Cardiac muscle cell (in vitro differentiated cells and primary cell): ENCODE results near the gene SLIT1. TPM values are rescaled to one million over a fixed set of nuclear protein-coding genes. Genes with fewer than 3 reads are reported as not detected.
A peak's percentile ranks its signal among the peaks of the same experiment; 100 is the strongest.

Experiments
- DNase-seq, 2 donors: peaks; one replicate each; pipeline versions ENCODE4 v3.0.0 to v3.0.0-alpha.2; 2010 to 2017; ENCODE audit warnings: low read depth in 1 of 2, low spot score in 1 of 2
- H3K27ac ChIP-seq: fragments of 200-600 bp; sonication (generic); 2 replicates; pipeline ENCODE4 v1.5.1; 2016
- H3K27me3 ChIP-seq: fragments of 200-600 bp; sonication (generic); 2 replicates; pipeline ENCODE4 v1.6.0; 2016; ENCODE audit warnings: control low read depth
- H3K36me3 ChIP-seq: fragments of 200-600 bp; sonication (generic); 2 replicates; pipeline ENCODE4 v1.5.1; 2016; ENCODE audit warnings: control low read depth
- H3K4me1 ChIP-seq: fragments of 200-600 bp; sonication (generic); 2 replicates; pipeline ENCODE4 v1.8.1; 2017; ENCODE audit warnings: low read depth, mild to moderate bottlenecking, mixed run types
- H3K4me3 ChIP-seq: fragments of 200-600 bp; sonication (generic); 2 replicates; pipeline ENCODE4 v1.5.1; 2016; ENCODE audit warnings: mild to moderate bottlenecking
- H3K9me3 ChIP-seq: fragments of 200-600 bp; sonication (generic); 2 replicates; pipeline ENCODE4 v1.5.1; 2017; ENCODE audit warnings: low read depth, mild to moderate bottlenecking, control low read depth
- polyA plus RNA-seq: library from polyadenylated mRNA; unstranded; fragments of >200 nt; fragmentation: Nextera tagmentation; extraction: Ambion mirVana; gene quantifications from 2 replicates; pipeline ENCODE4 v1.2.1, GENCODE V29; 2016
- total RNA-seq: library from RNA; depleted of rRNA; stranded (reverse); fragments of >200 nt; gene quantifications from 2 replicates; pipeline ENCODE4 v1.2.3, GENCODE V29; 2016
- TF ChIP-seq, protein P1 (sequence below): IDR thresholded peaks from 2 replicates; pipeline ENCODE4 v1.5.1; 2012; ENCODE audit warnings: low read depth, mild to moderate bottlenecking, low read length

SLIT1 gene
- total and polyA plus RNA-seq, 2 experiments from 2014 or later: 3.3 to 11.0 TPM

DNA sequence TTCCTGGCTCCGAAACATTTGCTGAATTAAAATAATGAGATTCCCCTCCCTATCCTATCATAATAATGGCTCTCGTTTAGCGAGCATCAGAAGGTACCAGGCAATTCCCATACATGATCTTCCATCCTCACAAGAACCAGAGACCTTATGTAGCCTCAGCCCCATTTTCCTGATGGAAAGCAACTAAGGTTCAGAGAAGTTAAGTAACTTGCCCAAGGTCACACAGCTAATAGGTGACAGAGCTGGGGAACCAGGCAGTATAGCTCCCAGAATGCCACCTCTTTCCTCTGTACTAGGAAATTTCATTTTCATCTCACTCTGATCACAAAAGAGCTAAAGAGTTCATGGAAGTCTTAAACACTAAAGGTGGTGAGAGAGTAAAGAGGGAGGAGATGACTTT, 2.4 kb downstream of the SLIT1 start:
- no peak overlapping the region for H3K27ac ChIP-seq
- TF ChIP-seq, protein P1, sequence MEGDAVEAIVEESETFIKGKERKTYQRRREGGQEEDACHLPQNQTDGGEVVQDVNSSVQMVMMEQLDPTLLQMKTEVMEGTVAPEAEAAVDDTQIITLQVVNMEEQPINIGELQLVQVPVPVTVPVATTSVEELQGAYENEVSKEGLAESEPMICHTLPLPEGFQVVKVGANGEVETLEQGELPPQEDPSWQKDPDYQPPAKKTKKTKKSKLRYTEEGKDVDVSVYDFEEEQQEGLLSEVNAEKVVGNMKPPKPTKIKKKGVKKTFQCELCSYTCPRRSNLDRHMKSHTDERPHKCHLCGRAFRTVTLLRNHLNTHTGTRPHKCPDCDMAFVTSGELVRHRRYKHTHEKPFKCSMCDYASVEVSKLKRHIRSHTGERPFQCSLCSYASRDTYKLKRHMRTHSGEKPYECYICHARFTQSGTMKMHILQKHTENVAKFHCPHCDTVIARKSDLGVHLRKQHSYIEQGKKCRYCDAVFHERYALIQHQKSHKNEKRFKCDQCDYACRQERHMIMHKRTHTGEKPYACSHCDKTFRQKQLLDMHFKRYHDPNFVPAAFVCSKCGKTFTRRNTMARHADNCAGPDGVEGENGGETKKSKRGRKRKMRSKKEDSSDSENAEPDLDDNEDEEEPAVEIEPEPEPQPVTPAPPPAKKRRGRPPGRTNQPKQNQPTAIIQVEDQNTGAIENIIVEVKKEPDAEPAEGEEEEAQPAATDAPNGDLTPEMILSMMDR: no peak
- H3K4me3 ChIP-seq: no peak overlapping the region
- peaks cover 89% of the 10 kb centered on the region for H3K27me3 ChIP-seq
- H3K9me3 ChIP-seq: no peaks in the 10 kb centered on the region
- no peaks in the 10 kb centered on the region for H3K36me3 ChIP-seq
- H3K4me1 ChIP-seq: peaks cover 3% of the 10 kb centered on the region
- no peak for DNase-seq

DNA sequence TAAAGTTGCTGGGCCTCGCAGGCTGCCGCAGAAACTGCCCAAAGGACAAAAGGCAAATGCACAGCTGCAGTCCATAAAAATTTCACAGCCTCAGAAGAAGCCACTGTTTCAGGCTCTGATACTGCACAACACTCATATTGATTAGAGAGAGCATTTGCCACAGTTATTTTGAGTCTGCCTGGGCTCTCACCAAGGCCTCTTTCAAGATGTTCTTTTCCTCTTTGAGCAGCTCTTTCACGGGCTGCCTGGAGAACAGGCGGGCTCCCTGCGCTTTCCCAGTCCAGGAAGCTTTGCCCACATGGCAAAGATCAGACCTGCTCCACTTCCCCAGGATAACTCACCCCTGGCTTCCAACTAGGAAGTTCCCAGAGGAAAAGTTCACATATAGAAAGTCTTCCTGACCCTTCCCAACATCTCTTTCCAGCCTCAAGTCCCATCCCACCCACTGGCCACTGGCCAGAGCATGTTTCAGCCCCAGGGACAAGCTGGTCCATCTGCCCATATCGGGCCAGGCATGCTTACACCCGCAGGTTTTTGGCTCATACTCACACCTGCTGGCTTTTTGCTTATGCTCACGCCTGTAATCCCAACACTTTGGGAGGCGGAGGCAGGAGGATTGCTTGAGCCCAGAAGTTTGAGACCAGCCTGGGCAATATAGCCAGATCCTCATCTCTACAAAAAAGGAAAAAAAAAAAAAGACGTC, 3.3 kb downstream of the SLIT1 start:
- Histone ChIP-seq H3K27me3 (peaks cover 87% of the 10 kb centered on the region), H3K36me3 (no peaks in the 10 kb centered on the region)
- TF ChIP-seq, protein P1: no peak

DNA sequence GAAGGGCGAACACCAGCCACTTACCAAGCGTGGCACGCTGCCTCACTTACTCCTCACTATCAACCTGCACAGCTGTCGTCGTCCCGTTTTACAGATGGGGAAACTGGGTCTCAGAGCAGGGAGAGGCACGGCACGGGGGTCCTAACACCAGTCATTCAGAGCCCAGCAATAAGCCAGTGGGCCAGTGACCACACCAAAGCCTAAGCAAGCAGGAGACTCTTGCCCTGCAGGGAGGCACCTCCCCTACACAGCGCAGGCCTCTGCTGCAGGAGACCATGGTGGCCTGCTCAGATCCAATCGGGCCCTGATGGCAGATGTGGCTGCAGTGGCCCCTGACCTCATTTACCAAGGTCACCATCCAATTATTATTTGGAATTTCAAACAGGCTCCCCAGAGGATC, 4.8 kb downstream of the SLIT1 start:
- H3K36me3 ChIP-seq: no peaks in the 10 kb centered on the region
- H3K27me3 ChIP-seq: peaks cover 82% of the 10 kb centered on the region
- H3K9me3 ChIP-seq: no peaks in the 10 kb centered on the region
- no peak for DNase-seq
- H3K4me3 ChIP-seq: no peak overlapping the region
- TF ChIP-seq, protein P1: no peak
- peaks cover 3% of the 10 kb centered on the region for H3K4me1 ChIP-seq
- H3K27ac ChIP-seq: no peak overlapping the region

More for the DNA sequence above, 3.3 kb downstream of the SLIT1 start:
- Histone ChIP-seq H3K27ac (no peak overlapping the region), H3K4me1 (peaks cover 3% of the 10 kb centered on the region), H3K4me3 (no peak overlapping the region), H3K9me3 (no peaks in the 10 kb centered on the region)
- no peak for DNase-seq

DNA sequence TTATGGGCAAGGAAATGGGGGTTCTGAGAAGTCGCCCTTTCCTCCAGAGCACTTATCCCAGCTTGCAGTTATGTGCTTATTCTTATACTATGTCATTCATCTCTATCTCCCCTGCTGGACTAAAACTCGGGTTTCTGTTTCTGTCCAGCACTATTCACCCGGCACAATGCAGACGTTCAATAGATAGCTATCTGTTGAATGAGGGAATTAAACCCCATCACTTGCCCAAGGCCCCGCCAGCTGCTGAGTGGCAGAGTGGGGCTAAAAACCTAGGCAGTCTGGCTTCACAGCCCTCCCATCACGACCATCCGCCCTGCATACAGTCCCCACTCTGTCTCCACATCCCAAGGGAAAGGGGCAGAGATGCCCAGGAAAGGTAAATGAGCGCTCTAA, 5.4 kb downstream of the SLIT1 start:
- peaks cover 76% of the 10 kb centered on the region for H3K27me3 ChIP-seq
- H3K27ac ChIP-seq: no peak overlapping the region
- TF ChIP-seq, protein P1: no peak
- no peak overlapping the region for H3K4me3 ChIP-seq
- H3K4me1 ChIP-seq: peaks cover 3% of the 10 kb centered on the region
- no peaks in the 10 kb centered on the region for H3K9me3 ChIP-seq
- DNase-seq: no peak
- no peaks in the 10 kb centered on the region for H3K36me3 ChIP-seq

DNA sequence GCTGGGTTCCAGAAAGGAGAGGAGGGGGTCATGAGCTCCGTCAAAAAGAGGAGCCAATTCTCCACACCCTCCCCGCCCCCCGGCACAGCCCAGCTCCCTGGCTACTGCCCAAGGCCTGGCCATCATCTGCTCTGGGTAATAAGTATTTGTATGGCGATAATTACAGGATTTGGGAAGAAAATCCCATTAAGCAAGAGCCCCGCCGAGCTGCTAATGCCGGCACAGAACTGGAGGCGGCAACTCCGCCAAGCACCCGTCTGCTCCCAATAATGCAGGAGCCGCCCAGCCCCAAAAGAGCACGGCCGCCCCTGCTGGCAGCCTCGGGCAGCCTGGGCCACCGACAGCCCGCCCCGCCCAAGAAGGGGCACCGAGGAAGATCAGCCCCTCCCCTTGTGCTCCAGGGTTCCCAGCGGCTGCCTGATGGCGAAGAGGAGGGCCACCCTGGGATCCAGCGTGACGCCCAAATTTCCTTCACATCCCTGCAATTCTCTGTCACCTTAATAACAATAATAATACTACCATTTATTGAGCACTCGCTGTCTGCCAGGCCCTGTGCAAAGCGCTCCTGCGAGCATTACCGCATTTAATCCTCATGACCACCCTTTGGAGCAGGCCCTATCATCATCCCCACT, 5.9 kb downstream of the SLIT1 start:
- Histone ChIP-seq H3K4me1 (peaks cover 3% of the 10 kb centered on the region), H3K27me3 (peaks cover 71% of the 10 kb centered on the region), H3K4me3 (no peak overlapping the region), H3K27ac (no peak overlapping the region), H3K9me3 (no peaks in the 10 kb centered on the region), H3K36me3 (no peaks in the 10 kb centered on the region)
- peak; percentile 8 to 70 for DNase-seq
- TF ChIP-seq, protein P1: peak; percentile 23
